ENCODE data around the gene THEM4.
A peak's percentile ranks its signal among the peaks of the same experiment; 100 is the strongest.

The THEM4 gene

GRCh38 chr1:151909167-151910149 lies at the start of gene THEM4:
THEM4 (minus strand) TSS chr1:151909511; CDS start chr1:151909458, 53 bp downstream.
- no peak for DNase-seq

- peak; percentile 76 to 79 for DNase-seq
These were observed 49.6 kb upstream of the THEM4 start for GRCh38 chr1:151958959-151959358.

- DNase-seq: no peak
These were observed 47.7 kb upstream of the THEM4 start for GRCh38 chr1:151956957-151957497.

- DNase-seq: no peak
These were observed 44.2 kb upstream of the THEM4 start for GRCh38 chr1:151953409-151954094.

GRCh38 chr1:151952811-151953210 lies 43.5 kb upstream of the THEM4 start:
- no peak for DNase-seq

- no peak for DNase-seq
These were observed 40.3 kb upstream of the THEM4 start for GRCh38 chr1:151949371-151950193.

- no peak for DNase-seq
These were observed 39.2 kb upstream of the THEM4 start for GRCh38 chr1:151948506-151948905.

GRCh38 chr1:151947140-151947539 lies 37.8 kb upstream of the THEM4 start:
- DNase-seq: no peak

- DNase-seq: peak; percentile 84 to 85
These were observed 36.7 kb upstream of the THEM4 start for GRCh38 chr1:151945725-151946722.

GRCh38 chr1:151944857-151945575 lies 35.7 kb upstream of the THEM4 start:
- no peak for DNase-seq

- no peak for DNase-seq
These were observed 35.0 kb upstream of the THEM4 start for GRCh38 chr1:151944126-151944856.

GRCh38 chr1:151943591-151943990 lies 34.3 kb upstream of the THEM4 start:
- no peak for DNase-seq

- DNase-seq: no peak
These were observed 33.6 kb upstream of the THEM4 start for GRCh38 chr1:151942882-151943281.

- DNase-seq: no peak
These were observed 31.2 kb upstream of the THEM4 start for GRCh38 chr1:151940541-151940940.

GRCh38 chr1:151939779-151940178 lies 30.5 kb upstream of the THEM4 start:
- no peak for DNase-seq

- no peak for DNase-seq
These were observed 29.8 kb upstream of the THEM4 start for GRCh38 chr1:151939141-151939540.

GRCh38 chr1:151936653-151937052 lies 27.3 kb upstream of the THEM4 start:
- DNase-seq: no peak

GRCh38 chr1:151935894-151936602 lies 26.7 kb upstream of the THEM4 start:
- no peak for DNase-seq

- DNase-seq: no peak
These were observed 25.8 kb upstream of the THEM4 start for GRCh38 chr1:151935154-151935553.
